Effector CD8-positive, alpha-beta T cell (primary cell): Measurements from ENCODE around the gene MAN2B1.
"Not testable (repeated sequence)": the region's sequence is repeated elsewhere in the genome, so short reads cannot be mapped to it uniquely, and the experiment has no call there.

Source experiments
- DNase-seq: peaks from one replicate; lab custom pipeline; 2025; lab: John Stamatoyannopoulos, UW
- total RNA-seq, 4 experiments: gene quantifications; one replicate each; lab custom pipeline; 2026; lab: John Stamatoyannopoulos, UW

MAN2B1 gene
- total RNA-seq, result 79.4 to 88.6 (median 81.3) reads per million in 4 experiments

GRCh38 chr19:12666265-12667048, at the start of gene MAN2B1, which contains the start of gene WDR83:
Gene MAN2B1, minus strand, starts transcription at chr19:12666742. Its CDS starts 41 bp downstream, at chr19:12666701.
Gene WDR83, plus strand, starts transcription at chr19:12666807. Its CDS starts 2,984 bp downstream, at chr19:12669791.
- peak; percentile 75 for DNase-seq

- DNase-seq, result no peak
Observed at GRCh38 chr19:12715929-12716328, 49.4 kb upstream of the MAN2B1 start.

- no peak for DNase-seq
Observed at GRCh38 chr19:12715102-12715501, 48.6 kb upstream of the MAN2B1 start.

- DNase-seq, result not testable (repeated sequence)
Observed at GRCh38 chr19:12713304-12713703, 46.8 kb upstream of the MAN2B1 start.

- not testable (repeated sequence) for DNase-seq
Observed at GRCh38 chr19:12712077-12712476, 45.5 kb upstream of the MAN2B1 start.

- no peak for DNase-seq
Observed at GRCh38 chr19:12711187-12711586, 44.6 kb upstream of the MAN2B1 start.

GRCh38 chr19:12708641-12709040, 42.1 kb upstream of the MAN2B1 start:
- no peak for DNase-seq

- no peak for DNase-seq
Observed at GRCh38 chr19:12706332-12706718, 39.8 kb upstream of the MAN2B1 start.

GRCh38 chr19:12705654-12706331, 39.3 kb upstream of the MAN2B1 start:
- no peak for DNase-seq

- no peak for DNase-seq
Observed at GRCh38 chr19:12705169-12705568, 38.6 kb upstream of the MAN2B1 start.

- DNase-seq, result no peak
Observed at GRCh38 chr19:12703046-12703445, 36.5 kb upstream of the MAN2B1 start.

- no peak for DNase-seq
Observed at GRCh38 chr19:12701596-12702282, 35.2 kb upstream of the MAN2B1 start.

GRCh38 chr19:12698138-12698537, 31.6 kb upstream of the MAN2B1 start:
- no peak for DNase-seq

- not testable (repeated sequence) for DNase-seq
Observed at GRCh38 chr19:12697425-12697824, 30.9 kb upstream of the MAN2B1 start.

- peak; percentile 95 for DNase-seq
Observed at GRCh38 chr19:12696366-12697335, 30.1 kb upstream of the MAN2B1 start, which contains the start of gene FBXW9. Gene FBXW9, minus strand, starts transcription at chr19:12696631. Its CDS starts 50 bp downstream, at chr19:12696581.

GRCh38 chr19:12695997-12696365, 29.4 kb upstream of the MAN2B1 start:
- no peak for DNase-seq

GRCh38 chr19:12695514-12695913, 29.0 kb upstream of the MAN2B1 start:
- no peak for DNase-seq

- DNase-seq, result no peak
Observed at GRCh38 chr19:12695096-12695495, 28.6 kb upstream of the MAN2B1 start.

GRCh38 chr19:12694641-12695040, 28.1 kb upstream of the MAN2B1 start:
- DNase-seq, result no peak

- DNase-seq, result no peak
Observed at GRCh38 chr19:12692960-12693359, 26.4 kb upstream of the MAN2B1 start.

GRCh38 chr19:12689581-12690216, 23.2 kb upstream of the MAN2B1 start:
- no peak for DNase-seq
